ENCODE measurements around the gene DCD. TPM values are rescaled to one million over a fixed set of nuclear protein-coding genes. Genes with fewer than 3 reads are reported as not detected.

Gene DCD, protein sequence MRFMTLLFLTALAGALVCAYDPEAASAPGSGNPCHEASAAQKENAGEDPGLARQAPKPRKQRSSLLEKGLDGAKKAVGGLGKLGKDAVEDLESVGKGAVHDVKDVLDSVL
- not detected for polyA plus RNA-seq (2013)

DNA sequence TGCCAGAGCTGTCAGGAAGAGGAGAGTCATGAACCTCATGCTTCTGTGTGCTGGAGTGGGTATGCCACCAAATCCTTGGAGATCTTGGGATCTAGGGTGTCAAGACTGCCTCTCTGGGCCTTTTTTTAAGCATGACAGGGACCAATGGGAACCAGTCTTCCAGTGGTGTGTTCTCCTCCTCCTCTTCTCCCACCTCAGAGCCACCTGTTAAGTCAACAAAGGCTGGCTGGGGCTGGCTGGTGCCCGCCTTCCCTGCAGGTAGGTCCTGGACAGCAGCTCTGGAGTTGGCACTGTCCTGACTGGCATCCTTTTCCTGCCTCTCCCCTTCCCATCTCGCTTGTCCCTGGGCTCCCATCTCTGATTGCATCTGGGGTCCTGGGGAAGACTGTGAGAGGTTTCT is at the start of gene DCD:
Gene DCD, minus strand, starts transcription at position 101 of the 400 bp plus-strand sequence. Its CDS starts 62 bp downstream, at position 39.
- Histone ChIP-seq H3K9me3 (ENCODE audit: control extremely low read depth in 1 of 5, control insufficient read depth in 4 of 5, insufficient read depth in 2 of 5, low read depth in 1 of 5, low read length in 4 of 5) (no peaks in the 10 kb centered on the region), H3K27ac (ENCODE audit: insufficient read depth in 1 of 2, low read depth in 1 of 2, low read length in 2 of 2, poor library complexity in 1 of 2, severe bottlenecking in 2 of 2) (no peak within 1 kb of the TSS), H3K27me3 (replicated peaks in 2 of 5; ENCODE audit: control insufficient read depth in 4 of 5, insufficient read depth in 5 of 5, low read length in 4 of 5) (peaks cover 0 to 19% (median 10%) of the 10 kb centered on the region in 5 experiments), H3K4me1 (ENCODE audit: control extremely low read depth in 1 of 4, control insufficient read depth in 4 of 4, insufficient read depth in 4 of 4, low read length in 3 of 4) (no peaks in the 10 kb centered on the region), H3K4me3 (ENCODE audit: control insufficient read depth in 1 of 7, extremely low read depth in 1 of 7, insufficient read depth in 4 of 7, low read depth in 2 of 7, low read length in 6 of 7) (no peak within 1 kb of the TSS), H3K36me3 (ENCODE audit: control insufficient read depth in 4 of 4, insufficient read depth in 4 of 4, low read length in 3 of 4) (no peaks in the 10 kb centered on the region)
- no peak for DNase-seq
- CTCF ChIA-PET = no interaction called here
- POLR2A ChIA-PET = interaction anchor here (0.7 kb wide), 1 partner anchor 17 kb away, joined by 3 read pairs; no protein-coding TSS in a partner anchor
- WGBS (ENCODE audit: insufficient coverage) = no CpG with 5 or more reads among the region's 2 CpGs

DNA sequence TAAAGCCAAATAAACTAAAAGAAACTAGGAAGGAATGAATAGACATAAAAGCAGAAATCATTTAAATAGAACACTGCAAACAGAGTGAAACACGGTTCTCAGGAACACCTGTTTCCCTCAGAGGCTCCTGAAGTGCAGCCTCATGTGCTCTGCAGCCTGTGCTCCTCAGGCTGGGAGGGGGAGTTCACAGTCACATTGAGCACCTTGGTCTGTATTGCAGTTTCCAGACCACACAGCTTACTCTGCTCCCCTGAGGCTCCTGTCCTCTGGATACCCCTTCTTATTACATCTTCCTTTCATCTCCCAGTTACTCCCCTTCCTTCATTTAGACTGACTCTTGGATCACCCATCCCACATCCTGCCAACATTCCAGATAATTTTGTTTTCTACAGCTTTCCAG is 49.7 kb upstream of the DCD start:
- no peaks in the 10 kb centered on the region for H3K4me1 ChIP-seq (ENCODE audit: control extremely low read depth in 1 of 4, control insufficient read depth in 4 of 4, insufficient read depth in 4 of 4, low read length in 3 of 4)
- H3K9me3 ChIP-seq (ENCODE audit: control extremely low read depth in 1 of 5, control insufficient read depth in 4 of 5, insufficient read depth in 2 of 5, low read depth in 1 of 5, low read length in 4 of 5) = no peaks in the 10 kb centered on the region
- ChIA-PET CTCF (interaction anchor here (1.1 kb wide), 1 partner anchor 39 kb away, joined by 3 read pairs; no protein-coding TSS in a partner anchor), POLR2A (no interaction called here)
- H3K27me3 ChIP-seq (replicated peaks in 2 of 5; ENCODE audit: control insufficient read depth in 4 of 5, insufficient read depth in 5 of 5, low read length in 4 of 5) = peaks cover 0 to 5% (median 0%) of the 10 kb centered on the region in 5 experiments
- H3K27ac ChIP-seq (ENCODE audit: insufficient read depth in 1 of 2, low read depth in 1 of 2, low read length in 2 of 2, poor library complexity in 1 of 2, severe bottlenecking in 2 of 2) = no peak overlapping the region
- WGBS (ENCODE audit: insufficient coverage) = 0% methylated on average over 1 of the region's 1 CpG
- peak in 1 of 3 donors; percentile 21 for DNase-seq
- H3K36me3 ChIP-seq (ENCODE audit: control insufficient read depth in 4 of 4, insufficient read depth in 4 of 4, low read length in 3 of 4) = no peaks in the 10 kb centered on the region
- H3K4me3 ChIP-seq (ENCODE audit: control insufficient read depth in 1 of 7, extremely low read depth in 1 of 7, insufficient read depth in 4 of 7, low read depth in 2 of 7, low read length in 6 of 7) = no peak overlapping the region

DNA sequence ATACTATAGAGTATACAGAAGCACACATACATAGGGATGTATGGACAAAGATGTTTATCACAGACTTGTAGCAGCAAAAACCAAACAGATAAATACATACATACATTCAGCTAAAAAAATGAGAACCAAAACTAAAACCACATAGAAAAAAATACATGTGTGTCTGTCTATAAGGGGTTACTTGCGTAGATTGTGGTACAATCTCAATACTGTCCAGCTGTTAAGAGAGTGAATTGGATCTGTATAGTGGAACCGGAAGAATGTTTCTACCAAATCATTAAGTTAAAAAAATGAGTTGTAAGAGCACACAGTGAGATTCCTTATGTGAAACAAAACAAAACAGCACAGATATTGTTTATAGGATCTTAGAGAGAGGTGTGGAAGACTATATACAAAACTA is 44.2 kb upstream of the DCD start:
- H3K27me3 ChIP-seq (replicated peaks in 2 of 5; ENCODE audit: control insufficient read depth in 4 of 5, insufficient read depth in 5 of 5, low read length in 4 of 5) = peaks cover 0 to 12% (median 0%) of the 10 kb centered on the region in 5 experiments
- H3K9me3 ChIP-seq (ENCODE audit: control extremely low read depth in 1 of 5, control insufficient read depth in 4 of 5, insufficient read depth in 2 of 5, low read depth in 1 of 5, low read length in 4 of 5) = peaks cover 0 to 1% (median 0%) of the 10 kb centered on the region in 5 experiments
- no peaks in the 10 kb centered on the region for H3K4me1 ChIP-seq (ENCODE audit: control extremely low read depth in 1 of 4, control insufficient read depth in 4 of 4, insufficient read depth in 4 of 4, low read length in 3 of 4)
- ChIA-PET POLR2A (no interaction called here), CTCF (interaction anchor here (0.8 to 6.1 kb wide), 5 partner anchors 10 to 380 kb away, joined by 3 to 34 read pairs (median 3); no protein-coding TSS in a partner anchor)
- no peak for DNase-seq
- H3K36me3 ChIP-seq (ENCODE audit: control insufficient read depth in 4 of 4, insufficient read depth in 4 of 4, low read length in 3 of 4) = no peaks in the 10 kb centered on the region
- H3K4me3 ChIP-seq (ENCODE audit: control insufficient read depth in 1 of 7, extremely low read depth in 1 of 7, insufficient read depth in 4 of 7, low read depth in 2 of 7, low read length in 6 of 7) = no peak overlapping the region
- H3K27ac ChIP-seq (ENCODE audit: insufficient read depth in 1 of 2, low read depth in 1 of 2, low read length in 2 of 2, poor library complexity in 1 of 2, severe bottlenecking in 2 of 2) = no peak overlapping the region
- WGBS (ENCODE audit: insufficient coverage) = no CpG with 5 or more reads among the region's 2 CpGs

DNA sequence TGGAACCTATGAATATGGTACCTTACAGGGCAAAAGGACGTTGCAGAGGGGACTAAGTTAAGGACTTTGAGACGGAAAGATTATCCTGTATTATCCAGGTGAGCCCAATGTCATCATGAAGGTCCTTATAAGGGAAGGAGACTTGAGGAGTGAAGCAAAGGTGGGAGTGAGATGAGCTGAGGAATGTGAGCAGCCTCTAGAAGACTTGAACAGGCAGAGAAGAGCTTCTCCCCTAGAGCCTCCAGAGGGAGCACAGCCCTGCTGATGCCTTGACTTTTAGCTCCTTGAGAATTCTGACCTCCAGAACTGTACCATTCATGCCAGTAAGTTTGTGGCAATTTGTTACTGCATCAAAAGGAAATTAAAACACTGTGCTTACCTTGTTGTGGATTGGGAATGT is 41.8 kb upstream of the DCD start:
- 95% methylated on average over 2 of the region's 2 CpGs for WGBS (ENCODE audit: insufficient coverage)
- POLR2A ChIA-PET = no interaction called here
- peak in 2 of 3 donors; percentile 14 to 16 for DNase-seq
- Histone ChIP-seq H3K36me3 (ENCODE audit: control insufficient read depth in 4 of 4, insufficient read depth in 4 of 4, low read length in 3 of 4) (no peaks in the 10 kb centered on the region), H3K9me3 (ENCODE audit: control extremely low read depth in 1 of 5, control insufficient read depth in 4 of 5, insufficient read depth in 2 of 5, low read depth in 1 of 5, low read length in 4 of 5) (peaks cover 0 to 4% (median 3%) of the 10 kb centered on the region in 5 experiments), H3K4me1 (ENCODE audit: control extremely low read depth in 1 of 4, control insufficient read depth in 4 of 4, insufficient read depth in 4 of 4, low read length in 3 of 4) (no peaks in the 10 kb centered on the region), H3K27me3 (replicated peaks in 2 of 5; ENCODE audit: control insufficient read depth in 4 of 5, insufficient read depth in 5 of 5, low read length in 4 of 5) (peaks cover 2 to 17% (median 6%) of the 10 kb centered on the region in 5 experiments), H3K4me3 (ENCODE audit: control insufficient read depth in 1 of 7, extremely low read depth in 1 of 7, insufficient read depth in 4 of 7, low read depth in 2 of 7, low read length in 6 of 7) (no peak overlapping the region), H3K27ac (ENCODE audit: insufficient read depth in 1 of 2, low read depth in 1 of 2, low read length in 2 of 2, poor library complexity in 1 of 2, severe bottlenecking in 2 of 2) (no peak overlapping the region)
- CTCF ChIA-PET = interaction anchor here (1.4 to 6.1 kb wide), 3 partner anchors 10 to 61 kb away, joined by 4 to 34 read pairs (median 4); no protein-coding TSS in a partner anchor

DNA sequence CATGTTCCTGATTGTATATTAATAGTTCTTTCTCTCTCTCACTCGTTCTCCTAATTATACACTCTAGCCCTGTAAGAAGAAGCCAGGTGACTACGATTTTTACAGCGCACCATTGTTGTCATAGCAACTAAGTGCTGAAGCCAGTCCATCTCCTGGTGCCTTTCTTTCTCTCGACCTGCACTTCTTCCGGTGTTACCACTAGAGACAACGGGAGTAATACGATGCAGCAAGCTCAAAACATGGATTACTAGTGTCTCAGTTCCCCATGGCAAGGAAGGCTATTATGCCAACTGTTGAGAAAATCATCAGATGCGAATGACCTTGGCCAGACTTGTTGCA is 40.8 kb upstream of the DCD start:
- no peak for DNase-seq
- H3K27me3 ChIP-seq (replicated peaks in 2 of 5; ENCODE audit: control insufficient read depth in 4 of 5, insufficient read depth in 5 of 5, low read length in 4 of 5) = peaks cover 4 to 17% (median 6%) of the 10 kb centered on the region in 5 experiments
- ChIA-PET CTCF (interaction anchor here (1.4 to 6.1 kb wide), 3 partner anchors 9 to 61 kb away, joined by 4 to 34 read pairs (median 4); no protein-coding TSS in a partner anchor), POLR2A (no interaction called here)
- no peaks in the 10 kb centered on the region for H3K4me1 ChIP-seq (ENCODE audit: control extremely low read depth in 1 of 4, control insufficient read depth in 4 of 4, insufficient read depth in 4 of 4, low read length in 3 of 4)
- H3K9me3 ChIP-seq (ENCODE audit: control extremely low read depth in 1 of 5, control insufficient read depth in 4 of 5, insufficient read depth in 2 of 5, low read depth in 1 of 5, low read length in 4 of 5) = peaks cover 0 to 4% (median 3%) of the 10 kb centered on the region in 5 experiments
- H3K27ac ChIP-seq (ENCODE audit: insufficient read depth in 1 of 2, low read depth in 1 of 2, low read length in 2 of 2, poor library complexity in 1 of 2, severe bottlenecking in 2 of 2) = no peak overlapping the region
- no peaks in the 10 kb centered on the region for H3K36me3 ChIP-seq (ENCODE audit: control insufficient read depth in 4 of 4, insufficient read depth in 4 of 4, low read length in 3 of 4)
- 90% methylated on average over 8 of the region's 8 CpGs for WGBS (ENCODE audit: insufficient coverage)
- H3K4me3 ChIP-seq (ENCODE audit: control insufficient read depth in 1 of 7, extremely low read depth in 1 of 7, insufficient read depth in 4 of 7, low read depth in 2 of 7, low read length in 6 of 7) = no peak overlapping the region

DNA sequence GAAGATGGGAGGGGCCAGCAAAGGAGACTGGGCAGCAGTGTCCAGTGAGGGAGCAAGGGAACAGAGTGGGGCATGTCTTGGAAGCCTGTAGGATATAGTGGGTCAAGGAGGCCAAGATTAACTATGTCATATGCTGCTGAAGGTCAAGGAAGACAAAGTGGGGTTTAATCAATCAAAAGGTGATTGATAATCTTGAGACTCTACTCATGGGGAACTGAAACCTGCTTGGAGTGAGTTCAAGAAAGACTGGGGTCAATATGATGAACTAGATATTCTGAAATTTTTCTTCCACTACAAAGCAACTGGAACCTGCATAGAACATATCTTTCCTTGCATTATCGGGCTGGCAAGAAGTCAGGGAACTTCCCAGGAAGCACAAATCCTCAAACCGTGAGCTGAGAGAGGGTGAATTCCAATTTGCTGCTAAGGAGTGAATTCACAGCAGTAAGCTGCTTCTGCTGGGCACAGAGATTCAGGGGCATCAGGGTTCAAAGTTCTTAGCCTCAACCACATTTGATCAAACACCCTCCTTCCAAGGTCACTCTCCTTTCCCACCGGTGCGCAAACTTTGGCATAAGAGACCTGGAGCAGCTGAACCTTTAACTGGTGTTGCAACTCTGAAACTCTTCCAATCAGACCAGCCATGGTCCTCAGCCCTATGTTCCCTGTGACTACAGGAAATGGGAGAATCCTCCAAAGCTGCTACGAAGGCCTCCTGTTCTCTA is 40.3 kb upstream of the DCD start:
- ChIA-PET POLR2A (no interaction called here), CTCF (interaction anchor here (1.4 to 6.1 kb wide), 2 partner anchors 14 to 62 kb away, joined by 4 to 34 read pairs; no protein-coding TSS in a partner anchor)
- Histone ChIP-seq H3K4me3 (ENCODE audit: control insufficient read depth in 1 of 7, extremely low read depth in 1 of 7, insufficient read depth in 4 of 7, low read depth in 2 of 7, low read length in 6 of 7) (no peak overlapping the region), H3K36me3 (ENCODE audit: control insufficient read depth in 4 of 4, insufficient read depth in 4 of 4, low read length in 3 of 4) (no peaks in the 10 kb centered on the region), H3K27me3 (replicated peaks in 2 of 5; ENCODE audit: control insufficient read depth in 4 of 5, insufficient read depth in 5 of 5, low read length in 4 of 5) (peaks cover 4 to 18% (median 7%) of the 10 kb centered on the region in 5 experiments), H3K4me1 (ENCODE audit: control extremely low read depth in 1 of 4, control insufficient read depth in 4 of 4, insufficient read depth in 4 of 4, low read length in 3 of 4) (no peaks in the 10 kb centered on the region), H3K9me3 (ENCODE audit: control extremely low read depth in 1 of 5, control insufficient read depth in 4 of 5, insufficient read depth in 2 of 5, low read depth in 1 of 5, low read length in 4 of 5) (peaks cover 0 to 4% (median 3%) of the 10 kb centered on the region in 5 experiments), H3K27ac (ENCODE audit: insufficient read depth in 1 of 2, low read depth in 1 of 2, low read length in 2 of 2, poor library complexity in 1 of 2, severe bottlenecking in 2 of 2) (no peak overlapping the region)
- WGBS (ENCODE audit: insufficient coverage) = 100% methylated on average over 2 of the region's 5 CpGs
- DNase-seq = no peak
